Skeletal muscle satellite cell (primary cell): ENCODE data around the gene MID1.
A peak's percentile ranks its signal among the peaks of the same experiment; 100 is the strongest.

Source experiments
- H3K27me3 ChIP-seq: 2 replicates; pipeline ENCODE4 v1.7.0; 2013; ENCODE audit warnings: low read length; ENCODE audit not compliant: control insufficient read depth, insufficient read depth
- H3K36me3 ChIP-seq: 2 replicates; pipeline ENCODE4 v1.7.0; 2013; ENCODE audit warnings: mild to moderate bottlenecking, control low read depth, low read length; ENCODE audit not compliant: insufficient read depth
- H3K4me1 ChIP-seq: 2 replicates; pipeline ENCODE4 v1.7.0; 2013; ENCODE audit warnings: low read length; ENCODE audit not compliant: control insufficient read depth, insufficient read depth
- H3K4me2 ChIP-seq: 2 replicates; pipeline ENCODE4 v1.7.0; 2013; ENCODE audit warnings: mild to moderate bottlenecking, low read length
- H3K4me3 ChIP-seq: 2 replicates; pipeline ENCODE4 v1.7.0; 2013; ENCODE audit warnings: low read length
- H3K9ac ChIP-seq: 2 replicates; pipeline ENCODE4 v1.7.0; 2013; ENCODE audit warnings: mild to moderate bottlenecking, low read depth, low read length, moderate library complexity
- H3K9me3 ChIP-seq: replicated peaks from 2 replicates; pipeline ENCODE4 v1.7.0; 2013; ENCODE audit warnings: mild to moderate bottlenecking, control low read depth, low read length

The MID1 gene

GRCh38 chrX:10525381-10526120, 94.8 kb downstream of the MID1 start:
- no peak overlapping the region for H3K9ac ChIP-seq
- H3K36me3 ChIP-seq: no peaks in the 10 kb centered on the region
- H3K4me2 ChIP-seq: no peak overlapping the region
- H3K4me1 ChIP-seq: peaks cover 11% of the 10 kb centered on the region
- H3K27me3 ChIP-seq: no peaks in the 10 kb centered on the region
- no peaks in the 10 kb centered on the region for H3K9me3 ChIP-seq
- H3K4me3 ChIP-seq: no peak overlapping the region

GRCh38 chrX:10524578-10524977, 95.8 kb downstream of the MID1 start:
- H3K9ac ChIP-seq: no peak overlapping the region
- H3K4me3 ChIP-seq: no peak overlapping the region
- no peaks in the 10 kb centered on the region for H3K9me3 ChIP-seq
- H3K4me1 ChIP-seq: peaks cover 8% of the 10 kb centered on the region
- H3K27me3 ChIP-seq: no peaks in the 10 kb centered on the region
- no peaks in the 10 kb centered on the region for H3K36me3 ChIP-seq
- H3K4me2 ChIP-seq: no peak overlapping the region

GRCh38 chrX:10519761-10520160, 100.6 kb downstream of the MID1 start:
- no peak overlapping the region for H3K9ac ChIP-seq
- H3K4me1 ChIP-seq: no peaks in the 10 kb centered on the region
- H3K9me3 ChIP-seq: no peaks in the 10 kb centered on the region
- no peak overlapping the region for H3K4me2 ChIP-seq
- no peaks in the 10 kb centered on the region for H3K36me3 ChIP-seq
- no peak overlapping the region for H3K4me3 ChIP-seq
- no peaks in the 10 kb centered on the region for H3K27me3 ChIP-seq

GRCh38 chrX:10519278-10519677, 101.1 kb downstream of the MID1 start:
- H3K4me3 ChIP-seq: no peak overlapping the region
- H3K4me1 ChIP-seq: no peaks in the 10 kb centered on the region
- H3K9me3 ChIP-seq: no peaks in the 10 kb centered on the region
- H3K4me2 ChIP-seq: no peak overlapping the region
- no peaks in the 10 kb centered on the region for H3K27me3 ChIP-seq
- no peaks in the 10 kb centered on the region for H3K36me3 ChIP-seq
- no peak overlapping the region for H3K9ac ChIP-seq

GRCh38 chrX:10518073-10518472, 102.3 kb downstream of the MID1 start:
- no peak overlapping the region for H3K4me3 ChIP-seq
- no peak overlapping the region for H3K9ac ChIP-seq
- no peaks in the 10 kb centered on the region for H3K36me3 ChIP-seq
- no peak overlapping the region for H3K4me2 ChIP-seq
- no peaks in the 10 kb centered on the region for H3K27me3 ChIP-seq
- H3K9me3 ChIP-seq: no peaks in the 10 kb centered on the region
- no peaks in the 10 kb centered on the region for H3K4me1 ChIP-seq

- peaks cover 5% of the 10 kb centered on the region for H3K4me1 ChIP-seq
- H3K4me3 ChIP-seq: no peak overlapping the region
- H3K4me2 ChIP-seq: no peak overlapping the region
- no peaks in the 10 kb centered on the region for H3K9me3 ChIP-seq
- H3K27me3 ChIP-seq: no peaks in the 10 kb centered on the region
- H3K36me3 ChIP-seq: no peaks in the 10 kb centered on the region
- H3K9ac ChIP-seq: no peak overlapping the region
These were observed 103.5 kb downstream of the MID1 start for GRCh38 chrX:10516781-10517322.

- no peaks in the 10 kb centered on the region for H3K36me3 ChIP-seq
- H3K4me2 ChIP-seq: no peak overlapping the region
- no peak overlapping the region for H3K9ac ChIP-seq
- H3K9me3 ChIP-seq: no peaks in the 10 kb centered on the region
- no peaks in the 10 kb centered on the region for H3K27me3 ChIP-seq
- H3K4me3 ChIP-seq: no peak overlapping the region
- peaks cover 5% of the 10 kb centered on the region for H3K4me1 ChIP-seq
These were observed 105.5 kb downstream of the MID1 start for GRCh38 chrX:10514891-10515290.

- Histone ChIP-seq H3K4me3 (no peak overlapping the region), H3K9me3 (no peaks in the 10 kb centered on the region), H3K27me3 (no peaks in the 10 kb centered on the region), H3K4me1 (peaks cover 5% of the 10 kb centered on the region), H3K9ac (no peak overlapping the region), H3K4me2 (no peak overlapping the region), H3K36me3 (no peaks in the 10 kb centered on the region)
These were observed 106.4 kb downstream of the MID1 start for GRCh38 chrX:10513974-10514373.

GRCh38 chrX:10512741-10513140, 107.6 kb downstream of the MID1 start:
- Histone ChIP-seq H3K4me1 (peaks cover 5% of the 10 kb centered on the region), H3K4me3 (no peak overlapping the region), H3K9ac (no peak overlapping the region), H3K27me3 (no peaks in the 10 kb centered on the region), H3K36me3 (no peaks in the 10 kb centered on the region), H3K9me3 (no peaks in the 10 kb centered on the region), H3K4me2 (peak overlapping the region; percentile 14)

- no peak overlapping the region for H3K9ac ChIP-seq
- peak overlapping the region; percentile 14 for H3K4me2 ChIP-seq
- no peaks in the 10 kb centered on the region for H3K9me3 ChIP-seq
- peaks cover 5% of the 10 kb centered on the region for H3K4me1 ChIP-seq
- no peak overlapping the region for H3K4me3 ChIP-seq
- H3K27me3 ChIP-seq: no peaks in the 10 kb centered on the region
- H3K36me3 ChIP-seq: no peaks in the 10 kb centered on the region
These were observed 108.1 kb downstream of the MID1 start for GRCh38 chrX:10512258-10512657.

- Histone ChIP-seq H3K9ac (no peak overlapping the region), H3K4me1 (peaks cover 5% of the 10 kb centered on the region), H3K4me3 (no peak overlapping the region), H3K27me3 (no peaks in the 10 kb centered on the region), H3K4me2 (no peak overlapping the region), H3K9me3 (no peaks in the 10 kb centered on the region), H3K36me3 (no peaks in the 10 kb centered on the region)
These were observed 111.0 kb downstream of the MID1 start for GRCh38 chrX:10509397-10509796.

GRCh38 chrX:10508891-10509290, 111.5 kb downstream of the MID1 start:
- Histone ChIP-seq H3K36me3 (no peaks in the 10 kb centered on the region), H3K9me3 (no peaks in the 10 kb centered on the region), H3K4me1 (peaks cover 5% of the 10 kb centered on the region), H3K27me3 (no peaks in the 10 kb centered on the region), H3K4me2 (no peak overlapping the region), H3K4me3 (no peak overlapping the region), H3K9ac (no peak overlapping the region)
